Left ventricle myocardium inferior (tissue), 1 donor: ENCODE data around the gene SIDT2. TPM values are rescaled to one million over a fixed set of nuclear protein-coding genes. Genes with fewer than 3 reads are reported as not detected.

Experiments
- DNase-seq: peaks from one replicate; pipeline ENCODE4 v3.0.0-alpha.2; 2020
- H3K27ac ChIP-seq: fragments of 200-600 bp; replicated peaks from 2 replicates; pipeline ENCODE4 v1.8.0; 2021
- H3K27me3 ChIP-seq: fragments of 200-600 bp; 2 replicates; pipeline ENCODE4 v1.8.0; 2021; ENCODE audit warnings: low read depth
- H3K36me3 ChIP-seq: fragments of 200-600 bp; 2 replicates; pipeline ENCODE4 v1.8.0; 2021
- H3K4me1 ChIP-seq: fragments of 200-600 bp; 2 replicates; pipeline ENCODE4 v1.8.0; 2021
- H3K4me3 ChIP-seq: fragments of 200-600 bp; 2 replicates; pipeline ENCODE4 v1.8.0; 2021; ENCODE audit warnings: mild to moderate bottlenecking, moderate library complexity
- H3K9me3 ChIP-seq: fragments of 200-600 bp; replicated peaks from 2 replicates; pipeline ENCODE4 v1.8.0; 2021
- intact Hi-C: fragments of 100-400 bp; cut with micrococcal nuclease; formaldehyde crosslinking; loops from one replicate; pipeline ENCODE4 v1.11.0; 2022
- total RNA-seq: library from RNA; stranded (reverse); fragmentation: NEBNext Ultra II Directional; extraction: Animal tissue kit (Norgen Biotek cat#: 25700); gene quantifications from one replicate; pipeline ENCODE4 v1.2.1, GENCODE V29; 2021
- TF ChIP-seq, protein P1 (sequence below): fragments of 200-600 bp; IDR thresholded peaks from 2 replicates; pipeline ENCODE4 v1.8.0; 2021; ENCODE audit warnings: antibody characterized with exemption, mild to moderate bottlenecking, borderline replicate concordance
- donor health status: DM: no; HTN: yes; CAD: no; lungs with severe emphysema.

SIDT2 gene
- total RNA-seq, 1 donor from 2014 or later, result 23.5 TPM

DNA sequence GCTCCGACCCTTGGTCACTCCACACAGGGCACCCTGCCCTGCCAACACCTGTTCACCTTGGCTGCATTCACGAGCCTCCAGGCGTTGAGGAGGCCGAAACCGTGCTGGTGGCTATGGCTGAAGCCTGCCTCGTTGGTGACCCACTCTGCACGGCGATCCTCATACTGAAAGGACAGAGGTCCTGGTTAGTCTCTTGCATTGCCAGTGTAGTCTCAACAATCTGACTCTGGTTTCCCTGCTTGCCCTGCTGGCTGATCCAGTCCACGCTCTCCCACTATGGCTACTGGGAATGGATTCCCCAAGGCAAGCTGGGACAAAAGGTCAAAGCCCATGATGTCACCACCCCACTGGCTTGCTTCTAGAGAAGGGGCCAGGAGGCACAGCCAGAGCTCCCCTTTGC, 40.5 kb downstream of the SIDT2 start:
- TF ChIP-seq, protein P1, sequence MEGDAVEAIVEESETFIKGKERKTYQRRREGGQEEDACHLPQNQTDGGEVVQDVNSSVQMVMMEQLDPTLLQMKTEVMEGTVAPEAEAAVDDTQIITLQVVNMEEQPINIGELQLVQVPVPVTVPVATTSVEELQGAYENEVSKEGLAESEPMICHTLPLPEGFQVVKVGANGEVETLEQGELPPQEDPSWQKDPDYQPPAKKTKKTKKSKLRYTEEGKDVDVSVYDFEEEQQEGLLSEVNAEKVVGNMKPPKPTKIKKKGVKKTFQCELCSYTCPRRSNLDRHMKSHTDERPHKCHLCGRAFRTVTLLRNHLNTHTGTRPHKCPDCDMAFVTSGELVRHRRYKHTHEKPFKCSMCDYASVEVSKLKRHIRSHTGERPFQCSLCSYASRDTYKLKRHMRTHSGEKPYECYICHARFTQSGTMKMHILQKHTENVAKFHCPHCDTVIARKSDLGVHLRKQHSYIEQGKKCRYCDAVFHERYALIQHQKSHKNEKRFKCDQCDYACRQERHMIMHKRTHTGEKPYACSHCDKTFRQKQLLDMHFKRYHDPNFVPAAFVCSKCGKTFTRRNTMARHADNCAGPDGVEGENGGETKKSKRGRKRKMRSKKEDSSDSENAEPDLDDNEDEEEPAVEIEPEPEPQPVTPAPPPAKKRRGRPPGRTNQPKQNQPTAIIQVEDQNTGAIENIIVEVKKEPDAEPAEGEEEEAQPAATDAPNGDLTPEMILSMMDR, result no peak
- Histone ChIP-seq H3K27ac (peak overlapping the region; percentile 93), H3K27me3 (no peaks in the 10 kb centered on the region), H3K4me3 (no peak overlapping the region), H3K4me1 (peaks cover 67% of the 10 kb centered on the region), H3K9me3 (no peaks in the 10 kb centered on the region), H3K36me3 (peaks cover 68% of the 10 kb centered on the region)
- DNase-seq, result no peak
- intact Hi-C loops, result no loop called here

DNA sequence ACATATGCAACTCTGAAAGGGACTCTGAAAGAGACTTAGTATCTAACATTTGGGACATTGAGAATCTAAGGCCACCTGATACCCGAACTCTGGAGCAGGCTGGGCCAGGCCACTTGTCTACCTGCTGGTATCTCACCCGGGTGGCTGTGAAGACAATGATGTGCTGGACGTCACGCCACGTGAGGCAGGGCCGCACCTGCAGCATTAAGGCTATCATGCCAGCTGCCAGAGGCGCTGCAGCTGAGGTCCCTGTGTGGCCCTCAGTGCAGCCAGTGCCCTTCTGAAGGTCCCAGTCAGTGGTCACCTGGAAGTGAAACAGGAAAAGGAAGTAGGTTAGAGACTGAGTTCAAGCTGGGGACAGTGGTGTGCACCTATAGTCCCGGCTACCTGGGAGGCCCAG, 40.9 kb downstream of the SIDT2 start:
- intact Hi-C loops, result no loop called here
- Histone ChIP-seq H3K27me3 (no peaks in the 10 kb centered on the region), H3K4me1 (peaks cover 69% of the 10 kb centered on the region), H3K9me3 (no peaks in the 10 kb centered on the region), H3K27ac (peak overlapping the region; percentile 93), H3K36me3 (peaks cover 64% of the 10 kb centered on the region), H3K4me3 (no peak overlapping the region)
- TF ChIP-seq, protein P1, result no peak
- DNase-seq, result no peak

DNA sequence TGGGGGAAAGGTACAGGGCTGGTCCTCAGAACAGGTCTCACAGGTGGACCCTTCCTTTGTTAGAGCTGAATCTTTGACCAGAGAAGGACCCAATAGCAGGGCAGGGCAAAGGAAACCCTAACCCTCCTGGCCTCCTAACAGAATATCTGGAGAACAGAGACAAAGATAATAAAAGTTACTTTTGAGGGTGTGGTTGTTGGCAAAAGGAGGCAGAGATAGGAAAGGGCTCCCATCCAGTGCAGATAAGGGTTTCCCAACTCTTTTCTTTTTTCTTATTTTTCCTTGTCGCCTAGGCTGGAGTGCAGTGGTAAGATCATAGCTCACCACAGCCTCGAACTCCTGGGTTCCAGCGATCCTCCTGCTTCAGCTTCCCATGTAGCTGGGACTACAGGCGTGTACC, 41.5 kb downstream of the SIDT2 start:
- H3K9me3 ChIP-seq, result no peaks in the 10 kb centered on the region

DNA sequence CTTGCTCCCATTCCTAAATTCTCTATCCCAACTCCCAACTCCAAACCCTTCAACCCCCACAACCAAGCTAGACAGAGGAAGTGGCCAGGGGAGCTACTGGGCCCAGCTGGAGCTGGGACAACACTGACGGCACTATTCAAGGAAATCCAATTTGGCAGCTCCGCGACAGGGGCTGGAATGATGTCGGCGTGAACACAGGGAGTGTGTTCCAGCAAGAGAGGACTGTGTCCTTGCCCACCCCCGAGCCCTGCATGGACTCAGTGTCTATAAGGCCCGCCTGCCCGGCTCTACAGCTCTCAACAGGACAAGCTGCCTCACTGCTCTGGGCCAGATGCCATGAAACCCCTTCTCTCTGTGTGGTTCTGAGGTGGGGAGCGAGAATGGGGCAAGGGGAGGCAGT, 42.0 kb downstream of the SIDT2 start:
- intact Hi-C loops, result no loop called here
- peak; percentile 80 for DNase-seq
- Histone ChIP-seq H3K27me3 (no peaks in the 10 kb centered on the region), H3K27ac (peak overlapping the region; percentile 93), H3K4me3 (peak overlapping the region; percentile 21), H3K36me3 (peaks cover 61% of the 10 kb centered on the region), H3K4me1 (peaks cover 73% of the 10 kb centered on the region), H3K9me3 (no peaks in the 10 kb centered on the region)
- TF ChIP-seq, protein P1, result no peak

More for the DNA sequence above, 41.5 kb downstream of the SIDT2 start:
- Histone ChIP-seq H3K36me3 (peaks cover 58% of the 10 kb centered on the region), H3K4me1 (peaks cover 73% of the 10 kb centered on the region), H3K4me3 (no peak overlapping the region), H3K27ac (peak overlapping the region; percentile 93), H3K27me3 (no peaks in the 10 kb centered on the region)
- TF ChIP-seq, protein P1, result no peak
- no peak for DNase-seq
- intact Hi-C loops, result no loop called here

DNA sequence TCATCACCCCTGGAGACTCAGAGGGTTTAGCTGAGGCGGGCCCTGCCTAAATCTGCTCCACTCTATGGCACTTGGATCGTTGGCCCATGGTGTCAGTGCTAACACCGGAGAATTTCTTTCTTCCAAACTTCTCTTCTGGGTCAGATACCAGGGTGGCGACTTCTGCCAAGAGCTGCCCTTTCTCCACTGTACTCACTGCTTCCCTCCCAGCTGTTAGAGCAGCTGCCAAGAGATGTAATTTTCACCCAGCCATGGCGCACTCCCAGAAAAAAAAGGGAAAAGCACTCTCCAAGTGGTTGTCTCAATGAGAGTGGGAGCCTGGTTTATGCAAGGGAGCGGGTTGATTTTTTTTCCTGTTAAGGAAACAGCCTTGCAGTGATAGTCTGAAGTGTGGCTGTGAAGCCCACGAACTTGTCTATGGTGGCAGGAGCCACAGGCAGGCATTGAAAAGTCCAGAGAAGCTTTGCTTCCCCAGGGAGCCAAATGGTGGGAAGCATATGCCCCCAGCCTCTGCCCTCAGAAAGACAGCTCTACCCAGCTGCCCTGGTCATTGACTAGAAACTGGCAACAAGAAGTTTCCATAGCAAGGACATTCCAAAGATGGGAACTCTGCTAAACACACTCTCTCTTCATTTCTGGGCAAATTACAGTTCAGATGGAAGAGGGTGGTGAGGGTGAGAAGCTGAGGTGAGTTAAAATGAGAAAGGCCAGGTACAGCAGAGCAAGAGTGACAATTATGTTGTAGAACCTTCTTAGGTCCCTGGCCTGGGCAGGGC, 42.6 kb downstream of the SIDT2 start:
- no peak for DNase-seq
- peaks cover 73% of the 10 kb centered on the region for H3K4me1 ChIP-seq
- peaks cover 59% of the 10 kb centered on the region for H3K36me3 ChIP-seq

More for the DNA sequence above, 42.6 kb downstream of the SIDT2 start:
- Histone ChIP-seq H3K4me3 (peak overlapping the region; percentile 21), H3K9me3 (no peaks in the 10 kb centered on the region), H3K27me3 (no peaks in the 10 kb centered on the region), H3K27ac (peak overlapping the region; percentile 93)
- TF ChIP-seq, protein P1, result no peak
- intact Hi-C loops, result no loop called here
